Sigmoid colon (tissue), 7 donors: Measurements from ENCODE around the gene SIAH1. TPM values are rescaled to one million over a fixed set of nuclear protein-coding genes. Genes with fewer than 3 reads are reported as not detected.
"Not testable (repeated sequence)": the region's sequence is repeated elsewhere in the genome, so short reads cannot be mapped to it uniquely, and the experiment has no call there.

Experiments
- DNase-seq: peaks from one replicate; pipeline ENCODE4 v3.0.0-alpha.2; 2019
- H3K27ac ChIP-seq, 4 donors: fragments of 200-600 bp; sonication (generic); one replicate each; pipeline ENCODE4 v1.5.1; 2016 to 2019; ENCODE audit warnings: mild to moderate bottlenecking in 1 of 4
- H3K27me3 ChIP-seq, 3 donors: fragments of 200-600 bp; sonication (generic); one replicate each; pipeline ENCODE4 v1.5.1; 2019; ENCODE audit warnings: mild to moderate bottlenecking in 1 of 3
- H3K36me3 ChIP-seq, 4 donors: fragments of 200-600 bp; sonication (generic); one replicate each; pipeline ENCODE4 v1.5.1; 2016 to 2019
- H3K4me1 ChIP-seq, 4 donors: fragments of 200-600 bp; sonication (generic); one replicate each; pipeline ENCODE4 v1.5.1; 2017 to 2019
- H3K4me3 ChIP-seq, 4 donors: fragments of 200-600 bp; sonication (generic); one replicate each; pipeline ENCODE4 v1.5.1; 2017 to 2019; ENCODE audit warnings: mild to moderate bottlenecking in 2 of 4, moderate library complexity in 1 of 4
- H3K9me3 ChIP-seq, 4 donors: fragments of 200-600 bp in 3 of 4; sonication (generic) in 3 of 4; one replicate each; pipeline versions ENCODE4 v1.5.1 to v1.6.1; 2013 to 2019
- EP300 ChIP-seq, 4 donors: sonication (generic); formaldehyde crosslinking; IDR thresholded peaks; one replicate each; pipeline ENCODE4 v1.6.1; 2017; ENCODE audit warnings: antibody characterized with exemption in 4 of 4
- POLR2A ChIP-seq, 2 donors: fragments of 450-650 bp; IDR thresholded peaks; one replicate each; pipeline ENCODE4 v1.6.1; 2016; ENCODE audit warnings: antibody characterized with exemption in 2 of 2, mild to moderate bottlenecking in 2 of 2, moderate library complexity in 2 of 2
- POLR2AphosphoS5 ChIP-seq, 4 donors: sonication (generic); formaldehyde crosslinking; IDR thresholded peaks; one replicate each; pipeline ENCODE4 v1.6.1; 2017; ENCODE audit warnings: antibody characterized with exemption in 4 of 4
- WGBS, 2 donors: extraction: QIAGEN DNeasy Blood & Tissue Kit; methylation state at CpG; one replicate each; pipeline ENCODE4 v1.1.7; 2013; 5-methylcytosine and 5-hydroxymethylcytosine counted together
- intact Hi-C: fragments of 100-400 bp; cut with DNase I; formaldehyde crosslinking; loops from one replicate; pipeline ENCODE4 v1.15.1; 2023
- polyA plus RNA-seq, 3 donors: library from polyadenylated mRNA; stranded (reverse); fragments of 200-250 nt; gene quantifications; one replicate each; pipeline ENCODE4 v1.2.3, GENCODE V29; 2013
- total RNA-seq, 4 donors: library from RNA; depleted of rRNA; stranded (reverse); fragments of >200 nt; gene quantifications; one replicate each; pipeline ENCODE4 v1.1.0, GENCODE V29; 2016
- TF ChIP-seq, protein P1 (sequence below), 4 experiments: fragments of 450-650 bp in 3 of 4; fragments of 200-600 bp in 1 of 4; IDR thresholded peaks; one replicate each; pipeline ENCODE4 v1.5.1; 2016 to 2019; ENCODE audit warnings: antibody characterized with exemption in 4 of 4, mild to moderate bottlenecking in 3 of 4, moderate library complexity in 2 of 4
- donor health status: healthy with polysubstance abuse.
- donor health status: Bipolar disorder and iron deficiency.
- donor health status: healthy.

Gene SIAH1
- total and polyA plus RNA-seq, 7 donors, result 18.1 to 37.4 (median 25.5) TPM

- no peak overlapping the region for H3K27ac ChIP-seq
- intact Hi-C loops, result no loop called here
- TF ChIP-seq POLR2AphosphoS5 (IDR thresholded peaks at IDR 0.05) (no peak), EP300 (IDR thresholded peaks at IDR 0.05) (no peak)
- no peaks in the 10 kb centered on the region for H3K4me1 ChIP-seq
- DNase-seq, result no peak
- 92% methylated on average over 1 of the region's 1 CpG for WGBS, 2 donors
- H3K36me3 ChIP-seq, result no peaks in the 10 kb centered on the region
- no peak overlapping the region for H3K4me3 ChIP-seq
- H3K27me3 ChIP-seq, result no peaks in the 10 kb centered on the region
- no peaks in the 10 kb centered on the region for H3K9me3 ChIP-seq
Observed at GRCh38 chr16:48405153-48405552, 19.9 kb upstream of the SIAH1 start.

DNA sequence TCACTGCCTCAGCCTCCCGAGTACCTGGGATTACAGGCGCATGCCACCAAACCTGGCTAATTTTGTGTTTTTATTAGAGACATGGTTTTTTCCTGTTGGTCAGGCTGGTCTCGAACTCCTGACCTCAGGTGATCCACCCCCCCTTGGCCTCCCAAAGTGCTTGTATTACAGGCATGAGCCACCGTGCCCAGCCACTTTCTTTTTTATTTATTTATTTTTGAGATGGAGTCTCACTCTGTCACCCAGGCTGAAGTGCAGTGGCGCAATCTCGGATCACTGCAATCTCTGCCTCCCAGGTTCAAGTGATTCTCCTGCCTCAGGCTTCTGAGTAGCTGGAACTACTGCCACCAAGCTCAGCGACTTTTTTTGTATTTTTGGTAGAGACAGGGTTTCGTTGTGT lies 17.3 kb upstream of the SIAH1 start:
- DNase-seq, H3K4me1 ChIP-seq, intact Hi-C loops, H3K36me3 ChIP-seq, H3K9me3 ChIP-seq, H3K27ac ChIP-seq, H3K27me3 ChIP-seq, H3K4me3 ChIP-seq: not testable (repeated sequence)
- WGBS, 2 donors, result 90 to 92% methylated on average over 8 of the region's 8 CpGs

- intact Hi-C loops, result no loop called here
- H3K27ac ChIP-seq, result no peak overlapping the region
- no peaks in the 10 kb centered on the region for H3K9me3 ChIP-seq
- no peak overlapping the region for H3K4me3 ChIP-seq
- TF ChIP-seq, protein P1, sequence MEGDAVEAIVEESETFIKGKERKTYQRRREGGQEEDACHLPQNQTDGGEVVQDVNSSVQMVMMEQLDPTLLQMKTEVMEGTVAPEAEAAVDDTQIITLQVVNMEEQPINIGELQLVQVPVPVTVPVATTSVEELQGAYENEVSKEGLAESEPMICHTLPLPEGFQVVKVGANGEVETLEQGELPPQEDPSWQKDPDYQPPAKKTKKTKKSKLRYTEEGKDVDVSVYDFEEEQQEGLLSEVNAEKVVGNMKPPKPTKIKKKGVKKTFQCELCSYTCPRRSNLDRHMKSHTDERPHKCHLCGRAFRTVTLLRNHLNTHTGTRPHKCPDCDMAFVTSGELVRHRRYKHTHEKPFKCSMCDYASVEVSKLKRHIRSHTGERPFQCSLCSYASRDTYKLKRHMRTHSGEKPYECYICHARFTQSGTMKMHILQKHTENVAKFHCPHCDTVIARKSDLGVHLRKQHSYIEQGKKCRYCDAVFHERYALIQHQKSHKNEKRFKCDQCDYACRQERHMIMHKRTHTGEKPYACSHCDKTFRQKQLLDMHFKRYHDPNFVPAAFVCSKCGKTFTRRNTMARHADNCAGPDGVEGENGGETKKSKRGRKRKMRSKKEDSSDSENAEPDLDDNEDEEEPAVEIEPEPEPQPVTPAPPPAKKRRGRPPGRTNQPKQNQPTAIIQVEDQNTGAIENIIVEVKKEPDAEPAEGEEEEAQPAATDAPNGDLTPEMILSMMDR (IDR thresholded peaks at IDR 0.05), result no peak
- TF ChIP-seq POLR2A (IDR thresholded peaks at IDR 0.05) (no peak), POLR2AphosphoS5 (IDR thresholded peaks at IDR 0.05) (no peak), EP300 (IDR thresholded peaks at IDR 0.05) (no peak)
- no peaks in the 10 kb centered on the region for H3K27me3 ChIP-seq
- 79 to 85% methylated on average over 3 of the region's 3 CpGs for WGBS, 2 donors
- no peak for DNase-seq
- H3K36me3 ChIP-seq, result no peaks in the 10 kb centered on the region
- no peaks in the 10 kb centered on the region for H3K4me1 ChIP-seq
Observed at GRCh38 chr16:48395375-48395774, 10.2 kb upstream of the SIAH1 start.

DNA sequence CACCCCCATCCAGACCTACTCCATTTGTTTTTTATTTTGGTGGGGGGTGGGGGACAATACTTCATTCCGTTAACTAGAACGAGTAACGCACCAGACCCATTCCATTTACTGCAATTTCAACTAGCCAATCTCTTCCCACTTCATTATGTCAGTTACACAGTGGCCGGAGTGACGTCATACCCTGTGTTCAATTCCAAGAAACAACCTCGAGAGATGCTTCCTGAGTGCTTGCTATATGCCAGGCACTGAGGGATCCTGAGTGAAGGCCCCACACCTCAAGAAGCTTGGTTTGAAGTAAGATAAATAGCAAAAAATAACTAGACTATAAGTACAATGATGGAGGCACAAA lies 9.1 kb upstream of the SIAH1 start:
- 92 to 93% methylated on average over 6 of the region's 6 CpGs for WGBS, 2 donors
- DNase-seq, result no peak
- intact Hi-C loops, result no loop called here

DNA sequence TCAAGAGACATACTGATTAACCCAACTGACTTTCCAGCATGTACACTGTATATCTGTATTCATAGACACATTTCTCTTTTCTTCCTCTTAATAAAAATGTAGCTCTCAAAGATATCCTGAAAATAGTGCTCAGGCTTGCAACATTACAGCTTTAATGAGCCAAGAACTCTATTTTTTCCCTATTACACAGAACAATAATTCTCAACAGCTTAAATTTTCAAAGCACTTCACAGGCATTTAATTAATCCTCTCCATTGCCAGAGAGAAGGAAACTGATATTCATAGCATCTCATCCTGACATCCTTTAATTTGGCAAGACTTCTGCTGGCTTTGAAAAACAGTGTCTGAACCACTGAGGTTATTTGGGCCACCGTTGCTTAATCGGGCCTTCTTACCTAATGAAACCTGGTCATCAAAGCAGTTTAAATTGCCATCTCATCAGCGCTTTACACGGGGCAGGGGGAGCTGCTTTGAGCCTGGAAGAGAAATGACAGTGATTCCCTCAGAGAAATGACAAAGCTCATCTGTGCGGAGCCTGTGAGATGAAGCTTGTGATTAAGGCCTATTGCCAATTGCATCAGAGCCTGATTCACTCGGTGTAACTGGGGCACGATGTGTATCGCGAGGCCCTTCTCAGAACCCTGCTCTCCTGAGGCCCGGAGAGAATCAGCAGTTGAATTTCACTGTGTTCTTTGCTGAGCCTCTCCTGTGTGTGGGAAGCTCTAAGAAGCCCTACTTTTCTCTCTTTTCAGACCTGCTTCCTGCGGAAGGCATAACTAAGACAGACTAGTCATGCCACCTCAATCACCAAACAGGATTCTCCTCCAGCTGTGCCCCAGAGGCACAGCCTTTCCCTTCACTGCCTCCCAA lies 8.5 kb upstream of the SIAH1 start:
- TF ChIP-seq POLR2AphosphoS5 (IDR thresholded peaks at IDR 0.05) (peak; percentile 31 to 60 (median 45)), POLR2A (IDR thresholded peaks at IDR 0.05) (no peak)
- DNase-seq, result peak; percentile 91
- peak overlapping the region; percentile 52 to 59 (median 54) for H3K27ac ChIP-seq
- H3K27me3 ChIP-seq, result no peaks in the 10 kb centered on the region
- no peaks in the 10 kb centered on the region for H3K36me3 ChIP-seq
- H3K9me3 ChIP-seq, result no peaks in the 10 kb centered on the region
- intact Hi-C loops, result no loop called here
- no peak overlapping the region for H3K4me3 ChIP-seq
- H3K4me1 ChIP-seq, result no peaks in the 10 kb centered on the region
- WGBS, 2 donors, result 80 to 90% methylated on average over 11 of the region's 11 CpGs

More for the DNA sequence above, 9.1 kb upstream of the SIAH1 start:
- no peak overlapping the region for H3K4me3 ChIP-seq
- peak overlapping the region; percentile 39 to 59 (median 54) for H3K27ac ChIP-seq
- H3K27me3 ChIP-seq, result no peaks in the 10 kb centered on the region
- H3K9me3 ChIP-seq, result no peaks in the 10 kb centered on the region
- H3K4me1 ChIP-seq, result no peaks in the 10 kb centered on the region
- H3K36me3 ChIP-seq, result no peaks in the 10 kb centered on the region
- TF ChIP-seq EP300 (IDR thresholded peaks at IDR 0.05), result no peak
- TF ChIP-seq, protein P1 (IDR thresholded peaks at IDR 0.05), result no peak
- no peak for TF ChIP-seq POLR2A (IDR thresholded peaks at IDR 0.05)
- TF ChIP-seq POLR2AphosphoS5 (IDR thresholded peaks at IDR 0.05), result no peak

DNA sequence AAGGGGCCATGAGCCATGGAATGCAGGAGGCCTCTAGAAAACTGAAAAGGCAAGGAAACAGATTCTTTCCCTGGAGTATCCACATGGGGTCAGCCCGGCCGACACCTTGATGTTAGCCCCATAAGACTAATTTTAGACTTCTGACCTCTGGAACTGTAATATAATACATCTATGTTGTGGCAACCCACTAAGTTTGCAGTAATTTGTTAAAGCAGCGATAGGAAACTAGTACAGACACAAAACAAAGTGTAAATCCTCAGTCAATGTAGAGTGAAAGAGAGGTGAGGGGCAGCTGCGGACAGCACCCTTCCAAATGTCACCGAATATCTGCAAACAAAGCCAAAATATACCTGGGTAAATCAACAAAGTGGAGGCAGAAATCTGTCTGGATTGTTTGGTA lies 7.2 kb upstream of the SIAH1 start:
- intact Hi-C loops, result no loop called here
- no peak for DNase-seq
- no peaks in the 10 kb centered on the region for H3K4me1 ChIP-seq
- no peak overlapping the region for H3K27ac ChIP-seq
- TF ChIP-seq POLR2A (IDR thresholded peaks at IDR 0.05), result no peak
- TF ChIP-seq EP300 (IDR thresholded peaks at IDR 0.05), result no peak
- TF ChIP-seq, protein P1 (IDR thresholded peaks at IDR 0.05), result no peak
- TF ChIP-seq POLR2AphosphoS5 (IDR thresholded peaks at IDR 0.05), result no peak
- H3K4me3 ChIP-seq, result no peak overlapping the region
- no peaks in the 10 kb centered on the region for H3K27me3 ChIP-seq
- no peaks in the 10 kb centered on the region for H3K9me3 ChIP-seq
- no peaks in the 10 kb centered on the region for H3K36me3 ChIP-seq
- 93 to 94% methylated on average over 5 of the region's 5 CpGs for WGBS, 2 donors
